SU-DHL-6 (cell line): ENCODE data around the gene RO60.

Source experiments
- EZH2phosphoT487 ChIP-seq: fragments of 200-600 bp; sonication (generic), shearing (Covaris generic); conservative IDR thresholded peaks from 2 replicates; pipeline ENCODE4 v1.6.1; 2018; ENCODE audit warnings: mild to moderate bottlenecking, antibody characterized with exemption, low read length, moderate library complexity, mixed read lengths
- TF ChIP-seq, protein P1 (sequence below): fragments of 200-600 bp; sonication (generic); IDR thresholded peaks from one replicate; pipeline ENCODE4 v1.5.1; 2017; ENCODE audit warnings: antibody characterized with exemption, mild to moderate bottlenecking, low read length, moderate library complexity; ENCODE audit not compliant: insufficient read depth, poor library complexity, severe bottlenecking

DNA sequence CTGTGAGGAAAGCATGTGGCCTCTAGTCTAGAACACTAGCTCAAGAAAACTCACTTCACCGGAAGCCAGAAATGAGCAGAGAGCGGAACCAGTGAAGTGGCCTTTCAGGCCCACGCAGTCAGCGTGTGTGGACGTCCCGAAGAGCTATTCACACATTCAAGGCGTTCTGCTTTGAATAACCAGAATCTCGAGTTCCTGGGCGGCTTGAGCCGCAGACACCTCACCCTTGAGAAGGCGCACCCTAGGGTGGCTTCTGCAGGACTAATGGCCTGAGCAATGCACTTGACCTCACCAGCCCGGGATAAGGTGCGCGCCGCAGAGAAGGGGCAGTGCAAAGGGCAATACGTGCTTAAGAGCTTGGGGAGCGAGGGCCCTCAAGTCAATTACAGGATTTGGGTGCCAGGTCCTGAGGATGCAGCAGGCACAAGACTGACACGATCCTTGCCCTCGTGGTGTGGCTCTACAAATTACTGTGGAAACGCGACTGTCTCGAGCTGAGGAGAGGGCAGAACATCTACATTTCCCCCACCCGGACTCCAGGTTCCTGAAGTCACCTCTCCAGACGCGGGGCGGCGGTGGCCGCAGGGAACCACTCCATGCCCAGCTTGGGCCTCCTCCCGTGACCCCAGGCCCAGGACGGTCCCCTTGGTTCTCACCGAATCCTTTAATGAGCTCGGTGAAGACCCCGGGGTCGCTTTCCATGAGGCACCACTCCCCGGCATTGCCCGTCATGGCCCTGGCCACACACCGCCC lies 707 bp upstream of the RO60 start:
- TF ChIP-seq, protein P1, sequence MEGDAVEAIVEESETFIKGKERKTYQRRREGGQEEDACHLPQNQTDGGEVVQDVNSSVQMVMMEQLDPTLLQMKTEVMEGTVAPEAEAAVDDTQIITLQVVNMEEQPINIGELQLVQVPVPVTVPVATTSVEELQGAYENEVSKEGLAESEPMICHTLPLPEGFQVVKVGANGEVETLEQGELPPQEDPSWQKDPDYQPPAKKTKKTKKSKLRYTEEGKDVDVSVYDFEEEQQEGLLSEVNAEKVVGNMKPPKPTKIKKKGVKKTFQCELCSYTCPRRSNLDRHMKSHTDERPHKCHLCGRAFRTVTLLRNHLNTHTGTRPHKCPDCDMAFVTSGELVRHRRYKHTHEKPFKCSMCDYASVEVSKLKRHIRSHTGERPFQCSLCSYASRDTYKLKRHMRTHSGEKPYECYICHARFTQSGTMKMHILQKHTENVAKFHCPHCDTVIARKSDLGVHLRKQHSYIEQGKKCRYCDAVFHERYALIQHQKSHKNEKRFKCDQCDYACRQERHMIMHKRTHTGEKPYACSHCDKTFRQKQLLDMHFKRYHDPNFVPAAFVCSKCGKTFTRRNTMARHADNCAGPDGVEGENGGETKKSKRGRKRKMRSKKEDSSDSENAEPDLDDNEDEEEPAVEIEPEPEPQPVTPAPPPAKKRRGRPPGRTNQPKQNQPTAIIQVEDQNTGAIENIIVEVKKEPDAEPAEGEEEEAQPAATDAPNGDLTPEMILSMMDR = no peak
- no peak for TF ChIP-seq EZH2phosphoT487
